ENCODE data around the gene UBE4B.

Gene UBE4B

GRCh38 chr1:10108134-10108663, 75.4 kb downstream of the UBE4B start:
- Mint-ChIP-seq H3K36me3 (peaks cover 86% of the 10 kb centered on the region), H3K27ac (peak overlapping the region; percentile 23), H3K4me3 (no peak overlapping the region), H3K4me1 (peaks cover 5% of the 10 kb centered on the region), H3K9me3 (no peaks in the 10 kb centered on the region)
- DNase-seq (ENCODE audit: low spot score in 2 of 2) (no peak), ATAC-seq (no peak)

- peaks cover 76% of the 10 kb centered on the region for H3K36me3 Mint-ChIP-seq
- ATAC-seq (no peak), DNase-seq (ENCODE audit: low spot score in 2 of 2) (no peak)
- H3K4me3 Mint-ChIP-seq = no peak overlapping the region
- H3K4me1 Mint-ChIP-seq = peaks cover 5% of the 10 kb centered on the region
- H3K9me3 Mint-ChIP-seq = no peaks in the 10 kb centered on the region
- H3K27ac Mint-ChIP-seq = peak overlapping the region; percentile 43
Observed at GRCh38 chr1:10108948-10109708, 76.4 kb downstream of the UBE4B start.

GRCh38 chr1:10113501-10113900, 80.7 kb downstream of the UBE4B start:
- DNase-seq (ENCODE audit: low spot score in 2 of 2) = no peak
- Mint-ChIP-seq H3K4me3 (no peak overlapping the region), H3K36me3 (peaks cover 64% of the 10 kb centered on the region), H3K9me3 (no peaks in the 10 kb centered on the region), H3K27ac (peak overlapping the region; percentile 4), H3K4me1 (peaks cover 5% of the 10 kb centered on the region)
- no peak for ATAC-seq

GRCh38 chr1:10114746-10115145, 82.0 kb downstream of the UBE4B start:
- Mint-ChIP-seq H3K36me3 (peaks cover 64% of the 10 kb centered on the region), H3K4me3 (no peak overlapping the region), H3K4me1 (peaks cover 5% of the 10 kb centered on the region), H3K9me3 (no peaks in the 10 kb centered on the region), H3K27ac (no peak overlapping the region)
- ATAC-seq (no peak), DNase-seq (ENCODE audit: low spot score in 2 of 2) (no peak)

- Mint-ChIP-seq H3K4me1 (no peaks in the 10 kb centered on the region), H3K27ac (no peak overlapping the region), H3K4me3 (no peak overlapping the region), H3K9me3 (no peaks in the 10 kb centered on the region), H3K36me3 (peaks cover 73% of the 10 kb centered on the region)
- DNase-seq (ENCODE audit: low spot score in 2 of 2) (no peak), ATAC-seq (no peak)
Observed at GRCh38 chr1:10117132-10117531, 84.4 kb downstream of the UBE4B start.

- no peak overlapping the region for H3K27ac Mint-ChIP-seq
- peaks cover 73% of the 10 kb centered on the region for H3K36me3 Mint-ChIP-seq
- no peaks in the 10 kb centered on the region for H3K4me1 Mint-ChIP-seq
- DNase-seq (ENCODE audit: low spot score in 2 of 2) (no peak), ATAC-seq (no peak)
- H3K4me3 Mint-ChIP-seq = no peak overlapping the region
- H3K9me3 Mint-ChIP-seq = no peaks in the 10 kb centered on the region
Observed at GRCh38 chr1:10117865-10118264, 85.1 kb downstream of the UBE4B start.

- H3K9me3 Mint-ChIP-seq = no peaks in the 10 kb centered on the region
- DNase-seq (ENCODE audit: low spot score in 2 of 2) (no peak), ATAC-seq (no peak)
- H3K4me3 Mint-ChIP-seq = no peak overlapping the region
- H3K27ac Mint-ChIP-seq = no peak overlapping the region
- H3K4me1 Mint-ChIP-seq = no peaks in the 10 kb centered on the region
- peaks cover 82% of the 10 kb centered on the region for H3K36me3 Mint-ChIP-seq
Observed at GRCh38 chr1:10121688-10122087, 88.9 kb downstream of the UBE4B start.

- no peaks in the 10 kb centered on the region for H3K4me1 Mint-ChIP-seq
- no peak for DNase-seq (ENCODE audit: low spot score in 2 of 2)
Observed at GRCh38 chr1:10122926-10123325, 90.2 kb downstream of the UBE4B start.

GRCh38 chr1:10128101-10128765, 95.5 kb downstream of the UBE4B start:
- Mint-ChIP-seq H3K27ac (no peak overlapping the region), H3K4me1 (no peaks in the 10 kb centered on the region), H3K4me3 (no peak overlapping the region), H3K9me3 (no peaks in the 10 kb centered on the region), H3K36me3 (peaks cover 83% of the 10 kb centered on the region)
- DNase-seq (ENCODE audit: low spot score in 2 of 2) (no peak), ATAC-seq (no peak)

More at GRCh38 chr1:10122926-10123325, 90.2 kb downstream of the UBE4B start:
- Mint-ChIP-seq H3K4me3 (no peak overlapping the region), H3K9me3 (no peaks in the 10 kb centered on the region), H3K27ac (no peak overlapping the region), H3K36me3 (peaks cover 84% of the 10 kb centered on the region)
- ATAC-seq = no peak

GRCh38 chr1:10132316-10132715, 99.6 kb downstream of the UBE4B start:
- Mint-ChIP-seq H3K27ac (peak overlapping the region; percentile 4), H3K4me1 (no peaks in the 10 kb centered on the region), H3K4me3 (no peak overlapping the region), H3K9me3 (no peaks in the 10 kb centered on the region), H3K36me3 (peaks cover 97% of the 10 kb centered on the region)
- DNase-seq (ENCODE audit: low spot score in 2 of 2) (no peak), ATAC-seq (no peak)

GRCh38 chr1:10132852-10133251, 100.1 kb downstream of the UBE4B start:
- no peaks in the 10 kb centered on the region for H3K9me3 Mint-ChIP-seq
- no peak for ATAC-seq
- no peak for DNase-seq (ENCODE audit: low spot score in 2 of 2)
- H3K4me1 Mint-ChIP-seq = no peaks in the 10 kb centered on the region
- H3K27ac Mint-ChIP-seq = peak overlapping the region; percentile 4
- H3K4me3 Mint-ChIP-seq = no peak overlapping the region
- H3K36me3 Mint-ChIP-seq = peaks cover 97% of the 10 kb centered on the region

GRCh38 chr1:10140981-10141380, 108.2 kb downstream of the UBE4B start:
- DNase-seq (ENCODE audit: low spot score in 2 of 2) = no peak
- H3K27ac Mint-ChIP-seq = no peak overlapping the region
- H3K4me1 Mint-ChIP-seq = no peaks in the 10 kb centered on the region
- ATAC-seq = no peak
- no peak overlapping the region for H3K4me3 Mint-ChIP-seq
- no peaks in the 10 kb centered on the region for H3K9me3 Mint-ChIP-seq
- peaks cover 56% of the 10 kb centered on the region for H3K36me3 Mint-ChIP-seq

GRCh38 chr1:10143961-10144485, 111.3 kb downstream of the UBE4B start:
- DNase-seq (ENCODE audit: low spot score in 2 of 2) (no peak), ATAC-seq (no peak)
- Mint-ChIP-seq H3K27ac (peak overlapping the region; percentile 58), H3K4me1 (no peaks in the 10 kb centered on the region), H3K36me3 (peaks cover 36% of the 10 kb centered on the region), H3K4me3 (no peak overlapping the region), H3K9me3 (no peaks in the 10 kb centered on the region)

GRCh38 chr1:10146391-10146790, 113.6 kb downstream of the UBE4B start:
- DNase-seq (ENCODE audit: low spot score in 2 of 2) = no peak
- Mint-ChIP-seq H3K27ac (no peak overlapping the region), H3K36me3 (peaks cover 54% of the 10 kb centered on the region), H3K4me3 (no peak overlapping the region), H3K4me1 (no peaks in the 10 kb centered on the region), H3K9me3 (no peaks in the 10 kb centered on the region)
- ATAC-seq = no peak

GRCh38 chr1:10149231-10149630, 116.5 kb downstream of the UBE4B start:
- Mint-ChIP-seq H3K27ac (no peak overlapping the region), H3K9me3 (no peaks in the 10 kb centered on the region), H3K4me3 (no peak overlapping the region), H3K36me3 (peaks cover 59% of the 10 kb centered on the region), H3K4me1 (no peaks in the 10 kb centered on the region)
- ATAC-seq (no peak), DNase-seq (ENCODE audit: low spot score in 2 of 2) (no peak)

Data from stimulated activated effector memory CD8-positive, alpha-beta T cell treated with anti-CD3 and anti-CD28 coated beads, Interleukin-12 subunit alpha, Interleukin-12 subunit beta, amount 100 ng/mL, for 72 hours (primary cell).